ENCODE measurements around the gene FRG2C. TPM values are rescaled to one million over a fixed set of nuclear protein-coding genes. Genes with fewer than 3 reads are reported as not detected.

The FRG2C gene

Small RNA genes within 50 kb of the gene (small RNA-seq; reads per million reads assigned to genes)
- not detected for gene AC108724.2 (ENCODE audit: insufficient read depth)

All from mesendoderm (in vitro differentiated cells).